ENCODE measurements around the gene CTCFL.

The CTCFL gene, protein sequence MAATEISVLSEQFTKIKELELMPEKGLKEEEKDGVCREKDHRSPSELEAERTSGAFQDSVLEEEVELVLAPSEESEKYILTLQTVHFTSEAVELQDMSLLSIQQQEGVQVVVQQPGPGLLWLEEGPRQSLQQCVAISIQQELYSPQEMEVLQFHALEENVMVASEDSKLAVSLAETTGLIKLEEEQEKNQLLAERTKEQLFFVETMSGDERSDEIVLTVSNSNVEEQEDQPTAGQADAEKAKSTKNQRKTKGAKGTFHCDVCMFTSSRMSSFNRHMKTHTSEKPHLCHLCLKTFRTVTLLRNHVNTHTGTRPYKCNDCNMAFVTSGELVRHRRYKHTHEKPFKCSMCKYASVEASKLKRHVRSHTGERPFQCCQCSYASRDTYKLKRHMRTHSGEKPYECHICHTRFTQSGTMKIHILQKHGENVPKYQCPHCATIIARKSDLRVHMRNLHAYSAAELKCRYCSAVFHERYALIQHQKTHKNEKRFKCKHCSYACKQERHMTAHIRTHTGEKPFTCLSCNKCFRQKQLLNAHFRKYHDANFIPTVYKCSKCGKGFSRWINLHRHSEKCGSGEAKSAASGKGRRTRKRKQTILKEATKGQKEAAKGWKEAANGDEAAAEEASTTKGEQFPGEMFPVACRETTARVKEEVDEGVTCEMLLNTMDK

DNA sequence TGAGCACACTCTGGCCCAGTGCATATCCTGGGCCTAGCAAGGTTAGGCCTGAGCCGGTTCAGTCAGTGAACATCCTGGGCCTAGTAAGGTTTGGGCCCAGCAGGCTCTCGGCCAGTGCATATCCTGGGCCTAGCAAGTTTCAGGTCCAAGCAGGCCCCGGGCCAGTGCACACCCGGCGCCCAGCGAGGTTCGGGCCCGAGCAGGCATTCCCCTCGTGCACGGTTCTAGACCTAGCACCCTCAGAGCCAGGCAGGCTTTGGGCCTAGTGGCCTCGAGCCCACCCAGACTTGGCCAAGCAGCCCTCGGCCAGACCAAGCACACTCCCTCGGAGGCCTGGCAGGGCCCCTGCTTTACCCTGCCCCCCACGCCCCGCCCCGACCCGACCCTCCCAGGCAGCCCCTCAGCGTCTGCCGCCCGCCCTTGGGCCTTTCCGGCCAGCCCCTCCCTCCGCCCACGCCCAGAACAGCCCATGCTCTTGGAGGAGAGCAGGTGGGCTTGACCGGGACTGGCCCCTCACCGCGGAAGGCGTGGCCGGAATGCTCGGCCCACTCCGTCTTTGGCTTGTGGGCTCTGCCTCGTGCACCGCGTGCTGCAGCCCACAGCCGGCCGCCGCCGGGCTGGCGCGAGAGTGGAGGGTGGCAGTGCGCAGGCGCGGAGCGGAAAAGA, at the start of gene CTCFL:
Gene CTCFL, minus strand, starts transcription at position 630 of the 666 bp plus-strand sequence. CDS start 935 bp downstream, outside the sequence.
- no peak for DNase-seq (ENCODE audit: low read depth)

DNA sequence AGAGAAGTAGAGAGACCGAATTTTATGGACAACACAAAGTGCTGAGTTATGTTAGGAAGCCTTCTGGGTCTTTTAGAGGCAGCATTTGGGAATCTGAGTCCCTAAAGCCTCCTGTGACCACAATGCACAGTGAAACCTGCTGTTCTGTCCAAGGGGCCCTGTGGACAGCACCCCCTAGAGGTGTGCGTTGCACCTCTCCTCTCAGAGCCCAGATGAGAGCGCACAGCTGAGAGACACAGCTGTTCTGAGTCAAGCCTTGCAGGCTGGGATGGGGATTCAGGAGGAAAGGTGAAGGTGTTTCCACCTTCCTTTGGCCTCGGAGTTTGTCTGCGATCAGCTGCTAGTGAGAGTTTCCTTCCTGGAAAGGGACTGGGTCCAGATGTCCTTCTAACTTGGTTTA, 49.0 kb upstream of the CTCFL start:
- no peak for DNase-seq (ENCODE audit: low read depth)

DNA sequence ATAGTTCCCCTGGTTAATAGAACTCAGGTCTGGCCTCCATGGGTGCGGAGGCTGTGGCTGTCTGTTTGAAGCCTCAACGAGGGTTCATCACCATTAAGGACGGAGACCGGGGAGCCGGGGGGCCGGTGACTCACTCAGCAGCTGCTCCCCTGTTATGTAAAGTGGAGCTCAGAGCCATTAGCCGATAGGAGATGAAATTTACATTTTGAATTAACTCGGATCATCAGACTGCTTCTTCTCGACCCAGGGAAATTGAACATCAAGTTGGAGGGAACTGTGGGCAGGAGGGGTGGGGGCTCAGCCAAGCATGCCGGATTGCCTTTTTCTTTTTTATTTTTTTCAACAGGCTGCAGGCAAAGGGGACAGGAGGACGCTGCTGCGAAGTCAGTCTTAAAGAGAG, 48.3 kb upstream of the CTCFL start:
- DNase-seq (ENCODE audit: low read depth) = no peak

DNA sequence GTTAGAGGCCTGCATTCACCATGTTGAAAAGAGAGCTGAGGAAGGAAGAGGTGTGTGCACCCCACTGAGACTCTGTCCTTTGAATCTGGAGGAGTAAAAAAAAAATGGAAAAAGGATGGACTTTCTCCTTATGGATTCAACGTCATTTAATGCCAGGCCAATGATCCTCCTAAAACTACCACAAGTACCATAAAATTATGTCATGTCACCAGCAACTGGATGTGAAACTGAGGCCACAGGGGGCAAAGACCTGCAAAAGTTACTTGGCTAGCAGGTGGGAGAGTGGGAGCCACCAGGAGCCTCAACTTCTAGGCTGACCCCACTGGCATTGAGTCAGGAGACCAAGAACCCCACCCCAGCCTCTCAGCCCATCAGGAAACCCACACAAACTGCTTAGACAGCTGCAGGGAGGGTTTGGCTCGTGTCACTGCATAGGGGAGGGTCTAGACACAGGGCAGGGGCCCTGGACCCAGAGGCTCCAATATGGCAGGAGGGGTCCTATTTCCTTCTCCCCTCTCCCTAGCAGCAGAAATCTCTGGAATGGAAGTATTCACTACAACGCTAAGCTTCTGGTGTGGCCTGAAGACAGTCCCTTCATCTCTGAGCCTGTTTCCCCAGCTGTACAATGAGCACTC, 47.0 kb upstream of the CTCFL start:
- DNase-seq (ENCODE audit: low read depth) = no peak

DNA sequence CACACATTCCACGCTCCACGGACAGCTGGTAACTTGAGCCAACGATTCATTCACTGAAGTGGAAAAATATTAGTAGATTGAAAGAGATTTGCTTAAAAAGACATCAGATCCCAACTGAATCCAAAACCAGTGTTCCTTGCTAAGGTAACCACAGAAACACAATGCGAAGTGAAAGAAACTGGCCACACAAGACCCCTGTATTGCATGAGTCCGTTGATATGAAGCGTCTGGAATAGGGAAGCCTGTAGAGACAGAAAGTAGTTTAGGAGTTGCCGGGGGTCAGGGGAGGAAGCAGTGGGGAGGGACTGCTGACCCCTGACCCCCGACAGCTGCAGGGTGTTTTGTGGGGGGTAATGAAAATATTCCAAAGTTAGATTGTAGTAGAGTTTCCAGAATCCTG, 46.0 kb upstream of the CTCFL start:
- no peak for DNase-seq (ENCODE audit: low read depth)

DNA sequence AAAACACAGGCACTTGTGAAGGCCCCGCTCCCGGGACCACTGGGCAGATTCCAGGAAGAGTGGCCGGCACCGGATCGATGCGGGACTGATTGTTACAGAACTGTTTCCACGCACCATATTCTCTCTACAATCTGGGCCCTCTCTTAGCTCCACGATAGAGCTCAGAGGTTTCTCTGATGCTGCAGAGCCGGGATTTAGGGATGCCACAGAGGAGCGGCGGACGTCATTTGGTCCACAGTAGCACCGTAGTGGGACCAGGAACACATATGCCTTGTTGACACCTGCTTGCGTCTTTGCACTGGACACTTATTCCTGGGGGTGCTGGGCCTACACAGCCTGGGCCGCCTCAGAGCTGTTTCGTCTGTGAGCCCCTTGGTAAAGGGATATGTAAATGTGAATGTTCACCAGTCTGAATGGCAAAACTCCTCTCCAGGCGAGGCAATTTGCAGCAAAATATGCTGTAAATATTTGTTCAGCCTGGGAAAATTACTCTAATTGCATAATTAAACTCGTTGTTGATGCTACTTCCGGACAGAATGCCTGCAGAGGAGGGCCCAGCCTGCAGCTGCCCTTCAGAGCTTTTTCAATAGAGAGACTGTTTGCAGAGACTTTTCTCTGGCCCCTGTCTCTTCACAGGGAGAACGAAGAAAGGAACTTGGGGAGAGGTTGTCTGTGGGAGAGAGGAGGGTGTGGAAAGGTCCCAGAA, 45.4 kb upstream of the CTCFL start:
- no peak for DNase-seq (ENCODE audit: low read depth)

DNA sequence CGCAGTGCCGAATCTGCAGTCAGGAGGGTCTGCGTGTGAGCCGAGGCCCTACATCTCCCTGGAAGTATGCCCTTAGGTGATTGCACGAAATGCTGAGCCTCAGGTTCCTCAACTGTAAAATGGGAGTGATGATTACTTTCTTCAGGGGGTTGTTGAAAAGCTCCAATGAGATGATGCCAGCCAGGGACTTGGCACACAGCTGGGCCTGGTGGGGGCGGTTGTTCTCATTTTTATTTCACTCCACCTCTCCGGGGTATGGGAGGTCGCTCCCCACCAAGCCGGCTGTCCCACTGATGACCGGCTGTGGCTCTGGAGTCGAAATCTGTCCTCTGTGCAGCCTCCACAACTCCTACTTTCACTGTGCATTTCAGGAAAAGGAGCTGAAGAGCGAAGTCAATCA, 44.0 kb upstream of the CTCFL start:
- no peak for DNase-seq (ENCODE audit: low read depth)

DNA sequence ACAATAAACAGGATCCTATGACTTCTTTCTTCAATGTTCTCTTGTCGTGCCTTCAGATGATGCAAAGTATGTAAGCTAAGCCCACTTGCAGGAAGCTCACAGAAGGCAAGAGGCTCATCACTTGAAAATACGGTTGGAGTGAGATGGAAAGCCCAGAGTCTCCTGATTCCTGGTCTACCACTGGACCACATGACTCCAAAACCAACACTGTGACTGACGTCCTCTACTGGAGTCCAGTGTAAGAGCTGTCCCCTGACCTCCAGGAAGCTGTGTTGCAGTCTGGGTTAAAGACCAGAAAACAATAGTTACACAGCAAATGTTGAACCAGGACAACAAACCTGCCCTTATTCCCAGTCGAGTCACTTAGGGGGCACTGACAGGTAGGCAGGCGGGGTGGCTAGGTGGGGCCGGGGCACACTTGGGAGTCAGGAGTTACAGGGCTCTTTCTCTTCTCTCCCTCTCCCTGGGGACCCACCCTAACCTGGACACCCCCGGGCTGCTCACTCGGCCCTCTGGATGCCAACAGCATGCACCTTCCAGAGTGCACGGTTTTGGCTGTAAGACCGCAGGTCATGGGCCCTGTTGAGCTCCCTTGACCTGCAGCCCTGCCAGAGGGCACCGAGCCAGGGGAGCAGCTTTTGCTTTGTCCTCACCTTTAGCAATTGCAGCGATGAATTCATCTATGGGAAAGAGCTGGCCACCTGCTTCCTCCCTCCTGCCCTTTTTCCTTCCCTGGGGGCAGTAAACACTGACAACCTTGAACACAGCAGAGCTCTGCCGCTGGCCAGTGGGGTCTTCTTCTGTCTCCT, 43.4 kb upstream of the CTCFL start:
- no peak for DNase-seq (ENCODE audit: low read depth)

DNA sequence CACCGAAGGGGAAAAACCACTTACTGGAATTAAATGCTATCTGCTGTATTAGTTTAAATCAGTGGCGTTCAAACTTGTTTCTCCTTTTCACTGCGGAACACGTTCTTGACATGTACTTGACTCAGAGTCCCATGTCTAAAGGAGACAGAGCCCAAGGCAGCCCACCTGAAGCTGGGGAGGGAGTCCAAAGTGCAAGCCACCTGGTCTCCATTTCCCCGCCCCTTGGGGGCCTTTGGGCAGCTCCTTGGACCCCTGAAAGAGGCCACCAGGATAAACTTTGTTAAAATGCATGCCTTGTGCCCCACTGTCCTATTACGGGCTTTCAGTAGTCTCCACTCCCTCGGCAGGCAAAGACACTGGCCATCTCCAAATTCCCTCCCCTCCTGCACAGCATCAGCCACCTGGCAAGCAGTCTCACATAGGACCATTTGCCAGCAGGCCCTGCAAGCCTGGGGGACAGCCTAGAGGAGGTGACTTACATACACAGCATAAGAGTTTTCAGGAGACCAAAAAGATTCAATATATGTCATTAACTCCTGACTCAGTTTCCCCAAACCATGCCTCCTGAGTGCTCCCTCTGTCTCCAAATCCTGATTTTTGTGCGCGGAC, 42.6 kb upstream of the CTCFL start:
- no peak for DNase-seq (ENCODE audit: low read depth)

DNA sequence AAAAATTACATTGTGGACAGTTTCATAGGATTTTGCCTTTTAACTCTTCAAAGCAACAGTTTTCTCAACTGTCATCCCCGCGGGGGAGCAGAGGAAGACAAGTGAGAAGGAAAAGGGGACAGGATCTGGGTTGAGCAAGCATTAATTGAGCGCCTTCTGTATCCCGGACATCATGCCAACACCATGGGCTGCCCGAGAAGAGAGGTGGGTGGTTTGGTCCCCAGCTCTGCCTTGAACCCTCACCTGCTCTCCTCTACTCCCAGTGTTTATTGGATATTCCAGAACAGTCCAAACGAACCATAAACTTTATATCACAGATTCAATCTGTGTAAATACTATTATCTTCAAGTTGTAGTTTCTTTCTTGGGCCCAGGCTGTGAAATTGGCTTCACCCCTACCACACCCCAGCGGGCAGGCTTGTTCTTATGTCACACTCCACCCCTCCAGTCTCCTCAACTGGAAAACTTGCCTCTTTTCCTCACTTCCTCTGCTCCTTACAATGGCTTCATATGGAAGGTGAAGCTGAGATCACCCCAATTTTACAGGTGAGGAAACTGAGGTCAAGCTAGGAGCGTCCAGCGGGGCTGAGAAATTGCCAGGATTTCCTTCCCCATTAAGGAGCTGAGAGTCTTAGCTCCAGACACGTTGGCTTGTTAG, 42.0 kb upstream of the CTCFL start:
- DNase-seq (ENCODE audit: low read depth) = no peak

DNA sequence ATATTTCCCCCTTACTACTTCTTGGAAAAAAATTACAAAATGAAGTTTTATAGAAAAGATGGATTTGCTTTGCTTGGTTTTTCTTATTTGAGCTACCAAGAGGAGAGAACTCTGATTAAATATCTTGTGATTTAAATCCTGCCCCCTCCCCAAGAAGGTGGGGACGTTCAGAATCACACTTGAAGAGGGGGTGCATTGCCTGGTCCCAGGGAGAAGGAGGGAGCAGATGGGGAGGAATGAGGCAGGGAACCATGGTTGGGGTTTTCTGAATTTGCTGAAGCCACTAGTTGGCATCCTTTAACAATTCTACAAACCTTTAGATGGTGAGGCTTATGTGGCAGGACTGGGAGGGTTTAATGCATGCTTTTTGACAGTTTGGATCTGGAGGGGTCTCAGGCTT, 41.5 kb upstream of the CTCFL start:
- no peak for DNase-seq (ENCODE audit: low read depth)

DNA sequence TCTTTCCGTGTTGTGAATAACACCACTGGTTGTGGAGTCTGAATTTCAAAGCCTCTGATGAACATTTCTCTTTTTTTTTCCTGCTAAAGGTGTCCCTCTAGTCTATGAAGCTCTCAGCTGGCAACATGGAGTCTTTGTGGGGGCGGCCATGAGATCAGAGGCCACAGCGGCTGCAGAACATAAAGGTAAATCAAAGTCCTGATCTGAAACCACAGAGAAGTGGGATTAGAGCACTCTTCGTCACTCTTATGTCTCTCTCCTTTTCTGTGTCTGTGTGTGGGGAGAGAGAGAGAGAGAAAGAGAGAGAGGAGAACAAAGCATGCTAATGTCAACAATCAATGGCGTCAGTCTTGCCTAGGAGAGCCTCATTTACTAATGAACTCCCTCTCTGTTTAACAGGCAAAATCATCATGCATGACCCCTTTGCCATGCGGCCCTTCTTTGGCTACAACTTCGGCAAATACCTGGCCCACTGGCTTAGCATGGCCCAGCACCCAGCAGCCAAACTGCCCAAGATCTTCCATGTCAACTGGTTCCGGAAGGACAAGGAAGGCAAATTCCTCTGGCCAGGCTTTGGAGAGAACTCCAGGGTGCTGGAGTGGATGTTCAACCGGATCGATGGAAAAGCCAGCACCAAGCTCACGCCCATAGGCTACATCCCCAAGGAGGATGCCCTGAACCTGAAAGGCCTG, 40.2 kb upstream of the CTCFL start:
- DNase-seq (ENCODE audit: low read depth) = no peak

DNA sequence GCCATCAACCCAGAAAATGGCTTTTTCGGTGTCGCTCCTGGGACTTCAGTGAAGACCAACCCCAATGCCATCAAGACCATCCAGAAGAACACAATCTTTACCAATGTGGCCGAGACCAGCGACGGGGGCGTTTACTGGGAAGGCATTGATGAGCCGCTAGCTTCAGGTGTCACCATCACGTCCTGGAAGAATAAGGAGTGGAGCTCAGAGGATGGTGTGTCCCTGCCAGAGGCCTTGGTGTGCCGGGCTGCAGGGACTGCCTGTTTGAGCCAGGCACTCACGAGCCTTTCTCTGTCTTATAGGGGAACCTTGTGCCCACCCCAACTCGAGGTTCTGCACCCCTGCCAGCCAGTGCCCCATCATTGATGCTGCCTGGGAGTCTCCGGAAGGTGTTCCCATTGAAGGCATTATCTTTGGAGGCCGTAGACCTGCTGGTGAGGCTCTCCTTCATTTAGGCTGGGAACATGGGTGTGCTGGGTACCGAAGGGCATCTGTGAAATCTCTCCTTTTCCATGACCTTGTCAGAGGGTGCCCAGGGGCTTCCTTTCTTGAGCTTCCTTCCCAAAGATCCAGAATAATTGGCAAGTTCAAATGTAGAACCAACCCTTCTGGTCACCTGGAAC, 39.4 kb upstream of the CTCFL start:
- no peak for DNase-seq (ENCODE audit: low read depth)

DNA sequence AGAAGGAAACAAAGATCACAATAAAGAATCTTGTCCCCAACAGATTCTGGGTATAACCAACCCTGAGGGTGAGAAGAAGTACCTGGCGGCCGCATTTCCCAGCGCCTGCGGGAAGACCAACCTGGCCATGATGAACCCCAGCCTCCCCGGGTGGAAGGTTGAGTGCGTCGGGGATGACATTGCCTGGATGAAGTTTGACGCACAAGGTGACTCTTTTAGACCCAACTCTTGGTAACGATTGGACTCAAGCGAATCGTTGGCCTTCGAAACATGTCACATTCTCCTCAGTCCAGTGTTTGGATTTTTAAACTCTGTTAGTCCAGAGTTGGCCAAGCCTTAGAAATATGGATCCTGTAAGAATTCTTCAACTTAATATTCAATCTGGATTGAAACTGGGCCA, 38.6 kb upstream of the CTCFL start:
- DNase-seq (ENCODE audit: low read depth) = no peak

DNA sequence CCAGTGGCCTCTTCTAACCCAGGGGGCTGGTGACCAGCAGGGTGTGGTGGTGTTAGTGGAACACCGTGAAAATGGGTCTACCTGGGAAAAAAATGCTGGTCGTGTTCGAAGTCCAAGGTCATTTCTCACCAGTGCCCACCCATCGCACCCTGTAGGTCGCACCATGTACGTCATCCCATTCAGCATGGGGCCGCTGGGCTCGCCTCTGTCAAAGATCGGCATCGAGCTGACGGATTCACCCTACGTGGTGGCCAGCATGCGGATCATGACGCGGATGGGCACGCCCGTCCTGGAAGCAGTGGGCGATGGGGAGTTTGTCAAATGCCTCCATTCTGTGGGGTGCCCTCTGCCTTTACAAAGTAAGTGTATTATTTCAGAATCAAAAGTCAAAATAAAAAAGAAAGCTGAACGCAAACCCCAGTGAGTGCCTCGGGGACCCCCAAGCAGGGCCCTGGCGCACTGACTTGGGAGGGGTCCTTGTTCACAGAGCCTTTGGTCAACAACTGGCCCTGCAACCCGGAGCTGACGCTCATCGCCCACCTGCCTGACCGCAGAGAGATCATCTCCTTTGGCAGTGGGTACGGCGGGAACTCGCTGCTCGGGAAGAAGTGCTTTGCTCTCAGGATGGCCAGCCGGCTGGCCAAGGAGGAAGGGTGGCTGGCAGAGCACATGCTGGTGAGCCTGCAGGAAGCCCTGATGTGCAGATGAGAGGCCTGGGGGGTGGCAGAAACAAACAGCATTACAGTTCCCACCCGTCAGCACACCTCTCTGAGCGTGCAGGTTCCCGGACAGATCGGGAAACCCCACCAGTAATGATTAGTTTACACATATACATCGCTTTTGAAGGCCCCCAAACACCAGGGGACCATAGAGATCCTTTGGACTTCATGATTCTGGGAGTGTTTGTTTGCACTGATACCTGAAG, 37.9 kb upstream of the CTCFL start:
- DNase-seq (ENCODE audit: low read depth) = no peak

DNA sequence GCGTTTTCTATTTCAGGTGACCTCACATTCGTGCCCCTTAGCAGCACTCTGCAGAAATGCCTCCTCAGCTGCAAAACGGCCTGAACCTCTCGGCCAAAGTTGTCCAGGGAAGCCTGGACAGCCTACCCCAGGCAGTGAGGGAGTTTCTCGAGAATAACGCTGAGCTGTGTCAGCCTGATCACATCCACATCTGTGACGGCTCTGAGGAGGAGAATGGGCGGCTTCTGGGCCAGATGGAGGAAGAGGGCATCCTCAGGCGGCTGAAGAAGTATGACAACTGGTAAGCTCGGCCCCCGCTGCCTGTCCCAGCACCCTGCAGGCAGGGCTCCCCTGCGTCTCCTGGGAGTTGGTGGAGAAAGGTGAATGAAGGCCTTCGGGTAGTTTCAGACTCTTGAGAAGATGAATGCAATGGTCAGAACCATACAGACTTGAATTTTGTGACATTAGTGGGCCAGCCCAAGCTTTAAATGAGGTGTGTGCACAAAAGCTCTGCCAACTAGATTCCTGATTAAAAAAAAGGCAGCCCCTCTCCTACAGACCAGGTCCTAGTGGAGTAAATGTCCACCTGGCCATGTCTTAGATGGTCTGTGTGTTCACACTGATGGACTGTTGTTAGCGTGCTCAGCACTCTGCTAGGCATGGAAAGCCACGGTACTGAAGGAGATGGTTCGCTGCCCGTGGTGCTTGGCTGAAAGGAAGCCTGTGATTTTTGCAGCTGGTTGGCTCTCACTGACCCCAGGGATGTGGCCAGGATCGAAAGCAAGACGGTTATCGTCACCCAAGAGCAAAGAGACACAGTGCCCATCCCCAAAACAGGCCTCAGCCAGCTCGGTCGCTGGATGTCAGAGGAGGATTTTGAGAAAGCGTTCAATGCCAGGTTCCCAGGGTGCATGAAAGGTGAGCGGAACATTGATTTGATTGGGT, 36.7 kb upstream of the CTCFL start:
- no peak for DNase-seq (ENCODE audit: low read depth)

Data from HS-27A (cell line).